Type B pancreatic cell (in vitro differentiated cells): ENCODE results near the gene MTG2. TPM values are rescaled to one million over a fixed set of nuclear protein-coding genes. Genes with fewer than 3 reads are reported as not detected.

ENCODE experiments used
- DNase-seq: peaks from one replicate; pipeline ENCODE4 v3.0.0; 2021; ENCODE audit warnings: mixed read lengths; ENCODE audit not compliant: unreplicated experiment; ENCODE audit errors: extremely low spot score
- H3K27ac Mint-ChIP-seq: 2 replicates; pipeline ENCODE4 v1.8.0; 2021; ENCODE audit warnings: mild to moderate bottlenecking, mixed read lengths
- H3K27me3 Mint-ChIP-seq: 2 replicates; pipeline ENCODE4 v1.8.0; 2021; ENCODE audit warnings: mixed read lengths
- H3K36me3 Mint-ChIP-seq: 2 replicates; pipeline ENCODE4 v1.8.0; 2021; ENCODE audit warnings: mixed read lengths
- H3K4me1 Mint-ChIP-seq: one replicate; pipeline ENCODE4 v1.8.0; 2021; ENCODE audit warnings: mixed read lengths; ENCODE audit not compliant: unreplicated experiment
- H3K4me3 Mint-ChIP-seq: 2 replicates; pipeline ENCODE4 v1.8.0; 2021; ENCODE audit warnings: mild to moderate bottlenecking, mixed read lengths
- H3K9me3 Mint-ChIP-seq: 2 replicates; pipeline ENCODE4 v1.8.0; 2021; ENCODE audit warnings: mixed read lengths
- CTCF ChIP-seq: fragments of 200-600 bp; sonication (generic); conservative IDR thresholded peaks from 2 replicates; pipeline ENCODE4 v1.5.0; 2021; ENCODE audit warnings: antibody characterized with exemption, mild to moderate bottlenecking
- total RNA-seq: library from RNA; stranded (reverse); gene quantifications from 2 replicates; pipeline ENCODE4 v1.2.1, GENCODE V29; 2021; ENCODE audit warnings: low replicate concordance

The MTG2 gene
- total RNA-seq, 1 donor from 2014 or later: 37.4 TPM

GRCh38 chr20:62143081-62143956 lies 39.5 kb upstream of the MTG2 start, which contains the start of the genes PSMA7 and SS18L1:
Gene PSMA7 (minus strand): TSS chr20:62143394. CDS start chr20:62143303, 91 bp downstream.
Gene SS18L1 (plus strand): TSS chr20:62143769. CDS start chr20:62143821, 52 bp downstream.
- Mint-ChIP-seq H3K4me3 (peak within 1 kb of the TSS; percentile 95), H3K36me3 (peaks cover 7% of the 10 kb centered on the region), H3K27me3 (no peaks in the 10 kb centered on the region), H3K27ac (peak within 1 kb of the TSS; percentile 97), H3K9me3 (no peaks in the 10 kb centered on the region), H3K4me1 (peaks cover 40% of the 10 kb centered on the region)
- DNase-seq: peak; percentile 90
- TF ChIP-seq CTCF: no peak

DNA sequence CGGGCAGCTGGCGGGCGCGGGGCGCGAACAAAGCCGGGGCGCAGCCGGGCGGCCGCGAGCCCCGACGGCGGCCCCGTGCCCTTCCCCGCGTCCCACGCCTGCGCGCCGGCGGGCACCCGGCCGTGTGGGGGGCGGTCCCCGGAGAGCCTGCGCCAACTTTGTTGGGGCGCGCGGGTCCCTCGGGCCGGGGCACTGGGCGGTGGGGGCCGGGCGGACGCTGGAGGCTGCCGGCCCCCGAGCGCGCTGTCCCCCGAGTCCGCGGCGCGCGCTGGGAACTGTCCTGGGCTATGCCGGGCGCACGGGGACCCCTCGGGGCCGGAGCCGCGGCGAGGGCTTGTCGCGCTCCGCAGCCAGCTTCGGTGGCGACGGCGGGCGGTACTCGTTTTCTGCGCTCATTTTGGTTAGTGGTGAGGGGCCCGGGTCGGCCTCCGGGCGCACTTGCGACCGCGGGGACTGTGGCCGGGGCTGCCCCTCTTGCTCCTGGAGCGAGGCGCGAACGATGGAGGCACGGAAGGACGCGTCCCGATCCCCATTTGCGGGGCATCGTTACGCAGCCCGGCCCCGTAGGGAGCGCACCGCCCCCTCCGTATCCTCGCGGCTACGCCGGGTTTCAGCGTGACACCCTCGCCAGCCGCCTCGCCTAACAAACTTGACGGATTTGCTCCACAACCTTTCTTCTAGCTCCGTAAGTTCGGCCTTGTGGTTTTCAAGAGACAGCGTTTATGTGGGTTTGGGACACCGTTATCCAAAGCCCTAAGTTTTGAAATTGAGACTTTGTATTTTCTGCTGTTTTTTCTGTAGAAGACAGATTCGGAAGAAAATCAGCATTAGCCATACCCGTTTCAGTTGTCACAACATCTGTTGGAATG lies 38.6 kb upstream of the MTG2 start:
- H3K27me3 Mint-ChIP-seq: no peaks in the 10 kb centered on the region
- H3K27ac Mint-ChIP-seq: peak overlapping the region; percentile 93
- DNase-seq: no peak
- TF ChIP-seq CTCF: peak; percentile 28
- H3K9me3 Mint-ChIP-seq: no peaks in the 10 kb centered on the region
- H3K4me3 Mint-ChIP-seq: peak overlapping the region; percentile 89
- H3K36me3 Mint-ChIP-seq: peaks cover 7% of the 10 kb centered on the region
- peaks cover 42% of the 10 kb centered on the region for H3K4me1 Mint-ChIP-seq

DNA sequence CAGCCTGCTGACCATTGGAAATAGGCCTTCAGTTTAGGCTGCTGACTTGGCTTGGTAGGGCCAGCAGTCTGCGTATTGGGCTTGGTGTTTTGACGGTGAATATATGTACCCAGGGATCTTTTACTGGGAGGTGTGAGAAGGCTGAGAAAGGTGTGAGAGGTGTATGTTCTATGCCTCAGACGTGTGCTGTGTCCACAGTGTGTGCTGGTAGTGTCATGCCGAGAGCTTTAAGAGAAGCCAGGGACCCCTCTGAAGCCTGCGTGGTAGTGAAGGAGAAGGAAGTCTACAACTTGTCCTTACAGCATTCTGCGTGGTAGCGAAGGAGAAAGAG lies 37.2 kb upstream of the MTG2 start:
- TF ChIP-seq CTCF: no peak
- no peak for DNase-seq
- Mint-ChIP-seq H3K4me1 (peaks cover 50% of the 10 kb centered on the region), H3K9me3 (no peaks in the 10 kb centered on the region), H3K27ac (peak overlapping the region; percentile 93), H3K4me3 (peak overlapping the region; percentile 89), H3K27me3 (no peaks in the 10 kb centered on the region), H3K36me3 (peaks cover 5% of the 10 kb centered on the region)

DNA sequence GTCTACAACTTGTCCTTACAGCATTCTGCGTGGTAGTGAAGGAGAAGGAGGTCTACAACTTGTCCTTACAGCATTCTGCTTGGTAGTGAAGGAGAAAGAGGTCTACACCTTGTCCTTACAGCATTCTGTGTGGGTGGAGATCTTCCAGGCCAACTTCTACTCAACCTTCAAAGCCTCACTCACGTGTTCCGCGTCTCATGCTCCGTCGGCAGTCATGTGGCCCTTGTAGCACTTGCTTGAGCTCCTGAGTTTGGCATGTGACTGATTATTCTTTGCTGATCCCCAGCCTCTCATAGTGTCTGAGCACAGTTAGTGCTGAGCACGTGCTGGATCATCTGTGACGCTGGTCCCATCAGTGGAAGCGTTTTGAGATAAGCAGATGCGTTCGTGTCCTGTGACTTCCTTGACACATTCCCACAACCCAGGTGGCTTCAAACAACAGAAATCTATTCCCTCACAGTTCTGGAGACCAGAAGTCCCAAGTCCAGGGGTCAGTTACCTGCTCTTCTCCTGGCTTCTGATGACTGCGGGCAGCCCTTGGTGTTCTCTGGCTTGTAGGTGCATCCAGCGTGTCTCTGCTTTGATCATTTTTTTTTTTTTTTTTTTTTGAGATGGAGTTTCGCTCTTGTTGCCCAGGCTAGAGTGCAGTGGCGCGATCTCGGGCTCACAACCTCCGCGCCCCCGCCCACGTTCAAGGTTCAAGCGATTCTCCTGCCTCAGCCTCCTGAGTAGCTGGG lies 36.6 kb upstream of the MTG2 start:
- Mint-ChIP-seq H3K27me3 (no peaks in the 10 kb centered on the region), H3K27ac (no peak overlapping the region), H3K36me3 (peaks cover 3% of the 10 kb centered on the region), H3K9me3 (no peaks in the 10 kb centered on the region), H3K4me1 (peaks cover 47% of the 10 kb centered on the region), H3K4me3 (peak overlapping the region; percentile 89)
- no peak for DNase-seq
- TF ChIP-seq CTCF: no peak

- Mint-ChIP-seq H3K4me1 (peaks cover 39% of the 10 kb centered on the region), H3K27ac (no peak overlapping the region), H3K4me3 (no peak overlapping the region), H3K9me3 (no peaks in the 10 kb centered on the region), H3K27me3 (no peaks in the 10 kb centered on the region), H3K36me3 (peaks cover 3% of the 10 kb centered on the region)
- no peak for TF ChIP-seq CTCF
- no peak for DNase-seq
Observed at GRCh38 chr20:62147125-62147524, 35.7 kb upstream of the MTG2 start.
